Activated CD8-positive, alpha-beta memory T cell treated with anti-CD3 and anti-CD28 coated beads, Interleukin-2, amount 50 U/mL, for 48 hours (primary cell): Measurements from ENCODE around the gene DAB2IP.
"Not testable (repeated sequence)": the region's sequence is repeated elsewhere in the genome, so short reads cannot be mapped to it uniquely, and the experiment has no call there.

Source experiments
- DNase-seq: peaks from one replicate; pipeline ENCODE4 v3.0.0-alpha.2; 2020

The DAB2IP gene

GRCh38 chr9:121781145-121781548, 129.7 kb downstream of the DAB2IP start:
- DNase-seq: no peak

- peak; percentile 45 for DNase-seq
Observed at GRCh38 chr9:121781701-121782464, 130.4 kb downstream of the DAB2IP start.

- DNase-seq: no peak
Observed at GRCh38 chr9:121782514-121783110, 131.2 kb downstream of the DAB2IP start.

- peak; percentile 43 for DNase-seq
Observed at GRCh38 chr9:121783111-121783510, 131.7 kb downstream of the DAB2IP start.

- DNase-seq: peak; percentile 46
Observed at GRCh38 chr9:121783521-121784507, 132.4 kb downstream of the DAB2IP start.

- DNase-seq: no peak
Observed at GRCh38 chr9:121784731-121785411, 133.4 kb downstream of the DAB2IP start.

- DNase-seq: peak; percentile 39
Observed at GRCh38 chr9:121785673-121786542, 134.5 kb downstream of the DAB2IP start.

GRCh38 chr9:121786543-121786948, 135.1 kb downstream of the DAB2IP start:
- no peak for DNase-seq

GRCh38 chr9:121786998-121787422, 135.6 kb downstream of the DAB2IP start:
- no peak for DNase-seq

GRCh38 chr9:121788686-121789366, 137.4 kb downstream of the DAB2IP start:
- DNase-seq: no peak

GRCh38 chr9:121790841-121791240, 139.4 kb downstream of the DAB2IP start:
- DNase-seq: no peak

- DNase-seq: not testable (repeated sequence)
Observed at GRCh38 chr9:121792476-121792875, 141.0 kb downstream of the DAB2IP start.

GRCh38 chr9:121794334-121794733, 142.9 kb downstream of the DAB2IP start:
- DNase-seq: not testable (repeated sequence)

GRCh38 chr9:121797081-121797480, 145.6 kb downstream of the DAB2IP start:
- no peak for DNase-seq

GRCh38 chr9:121798941-121799340, 147.5 kb downstream of the DAB2IP start:
- no peak for DNase-seq

- no peak for DNase-seq
Observed at GRCh38 chr9:121800376-121800775, 148.9 kb downstream of the DAB2IP start.

GRCh38 chr9:121801579-121801978, 150.1 kb downstream of the DAB2IP start:
- no peak for DNase-seq

GRCh38 chr9:121802753-121803152, 151.3 kb downstream of the DAB2IP start:
- DNase-seq: no peak

- no peak for DNase-seq
Observed at GRCh38 chr9:121807069-121807822, 155.8 kb downstream of the DAB2IP start.

- DNase-seq: no peak
Observed at GRCh38 chr9:121807823-121808278, 156.4 kb downstream of the DAB2IP start.
